ENCODE measurements around the gene TP73. TPM values are rescaled to one million over a fixed set of nuclear protein-coding genes. Genes with fewer than 3 reads are reported as not detected.

Gene TP73
- total RNA-seq, 1 experiment from 2014 or later = 11.9 TPM

- no peak for TF ChIP-seq CTCF (IDR thresholded peaks at IDR 0.05; ENCODE audit: insufficient read depth in 1 of 2, low read depth in 1 of 2, low read length in 1 of 2, severe bottlenecking in 1 of 2, unreplicated experiment in 1 of 2)
- H3K9me3 Mint-ChIP-seq (ENCODE audit: unreplicated experiment) = no peaks in the 10 kb centered on the region
These were observed 9.2 kb upstream of the TP73 start for GRCh38 chr1:3642919-3643675.

GRCh38 chr1:3644273-3644672 lies 8.0 kb upstream of the TP73 start:
- DNase-seq = no peak
- Histone ChIP-seq H3K36me3 (ENCODE audit: control insufficient read depth, insufficient read depth, low read length) (no peaks in the 10 kb centered on the region; the same call in 1 of the 2 replicates), H3K9me3 (no peaks in the 10 kb centered on the region), H3K4me3 (ENCODE audit: low read depth, low read length) (no peak overlapping the region), H3K27me3 (replicated peaks; ENCODE audit: control insufficient read depth, insufficient read depth, low read length) (no peaks in the 10 kb centered on the region), H3K4me1 (no peaks in the 10 kb centered on the region)
- POLR2A ChIA-PET = no interaction called here
- Mint-ChIP-seq H3K27ac (ENCODE audit: unreplicated experiment) (no peak overlapping the region), H3K9me3 (ENCODE audit: unreplicated experiment) (no peaks in the 10 kb centered on the region), H3K36me3 (ENCODE audit: insufficient read depth, unreplicated experiment) (peaks cover 18% of the 10 kb centered on the region), H3K4me3 (ENCODE audit: unreplicated experiment) (no peak overlapping the region), H3K27me3 (ENCODE audit: insufficient read depth, unreplicated experiment) (no peaks in the 10 kb centered on the region), H3K4me1 (ENCODE audit: low read depth, unreplicated experiment) (no peaks in the 10 kb centered on the region)
- no TSS peak for BruUV-seq (replicated peaks)
- CTCF ChIA-PET = no interaction called here
- intact Hi-C loops (cut with micrococcal nuclease; ENCODE audit: unreplicated experiment) = no loop called here
- no peak for TF ChIP-seq CTCF (IDR thresholded peaks at IDR 0.05; ENCODE audit: insufficient read depth in 1 of 2, low read depth in 1 of 2, low read length in 1 of 2, severe bottlenecking in 1 of 2, unreplicated experiment in 1 of 2)

More at GRCh38 chr1:3642919-3643675, 9.2 kb upstream of the TP73 start:
- Histone ChIP-seq H3K36me3 (ENCODE audit: control insufficient read depth, insufficient read depth, low read length) (no peaks in the 10 kb centered on the region; the same call in 1 of the 2 replicates), H3K9me3 (no peaks in the 10 kb centered on the region), H3K27me3 (replicated peaks; ENCODE audit: control insufficient read depth, insufficient read depth, low read length) (no peaks in the 10 kb centered on the region), H3K4me1 (no peaks in the 10 kb centered on the region), H3K4me3 (ENCODE audit: low read depth, low read length) (no peak overlapping the region)
- POLR2A ChIA-PET = no interaction called here
- intact Hi-C loops (cut with micrococcal nuclease; ENCODE audit: unreplicated experiment) = no loop called here
- Mint-ChIP-seq H3K36me3 (ENCODE audit: insufficient read depth, unreplicated experiment) (peaks cover 18% of the 10 kb centered on the region), H3K4me1 (ENCODE audit: low read depth, unreplicated experiment) (no peaks in the 10 kb centered on the region), H3K27ac (ENCODE audit: unreplicated experiment) (no peak overlapping the region), H3K27me3 (ENCODE audit: insufficient read depth, unreplicated experiment) (no peaks in the 10 kb centered on the region), H3K4me3 (ENCODE audit: unreplicated experiment) (no peak overlapping the region)
- no peak for DNase-seq
- CTCF ChIA-PET = no interaction called here
- BruUV-seq (replicated peaks) = no TSS peak

GRCh38 chr1:3645247-3645646 lies 7.1 kb upstream of the TP73 start:
- no peaks in the 10 kb centered on the region; the same call in 1 of the 2 replicates for H3K36me3 ChIP-seq (ENCODE audit: control insufficient read depth, insufficient read depth, low read length)
- no peaks in the 10 kb centered on the region for H3K4me1 Mint-ChIP-seq (ENCODE audit: low read depth, unreplicated experiment)
- DNase-seq = no peak
- no TSS peak for BruUV-seq (replicated peaks)
- H3K27me3 ChIP-seq (replicated peaks; ENCODE audit: control insufficient read depth, insufficient read depth, low read length) = no peaks in the 10 kb centered on the region
- H3K4me3 Mint-ChIP-seq (ENCODE audit: unreplicated experiment) = no peak overlapping the region
- no peaks in the 10 kb centered on the region for H3K9me3 Mint-ChIP-seq (ENCODE audit: unreplicated experiment)
- H3K27ac Mint-ChIP-seq (ENCODE audit: unreplicated experiment) = no peak overlapping the region
- intact Hi-C loops (cut with micrococcal nuclease; ENCODE audit: unreplicated experiment) = no loop called here
- no peaks in the 10 kb centered on the region for H3K9me3 ChIP-seq
- TF ChIP-seq CTCF (IDR thresholded peaks at IDR 0.05; ENCODE audit: insufficient read depth in 1 of 2, low read depth in 1 of 2, low read length in 1 of 2, severe bottlenecking in 1 of 2, unreplicated experiment in 1 of 2) = no peak
- ChIA-PET POLR2A (no interaction called here), CTCF (no interaction called here)
- no peaks in the 10 kb centered on the region for H3K27me3 Mint-ChIP-seq (ENCODE audit: insufficient read depth, unreplicated experiment)
- peaks cover 18% of the 10 kb centered on the region for H3K36me3 Mint-ChIP-seq (ENCODE audit: insufficient read depth, unreplicated experiment)
- H3K4me1 ChIP-seq = no peaks in the 10 kb centered on the region
- no peak overlapping the region for H3K4me3 ChIP-seq (ENCODE audit: low read depth, low read length)
